H1 (cell line): ENCODE data around the gene C17orf114.

Experiments used
- CTCF ChIA-PET: fragments of 300-600 bp; sonication (Branson Sonifier 250); formaldehyde crosslinking; loops from one replicate; lab custom pipeline; 2021; ENCODE audit not compliant: partially characterized antibody; lab: Charles Lee
- POLR2A ChIA-PET: fragments of 300-600 bp; sonication (Branson Sonifier 250); formaldehyde crosslinking; loops from one replicate; lab custom pipeline; 2021; ENCODE audit warnings: inconsistent platforms; ENCODE audit not compliant: partially characterized antibody; lab: Charles Lee
- DNase-seq, 2 experiments: peaks; one replicate each; pipeline versions ENCODE4 v3.0.0 to v3.0.0-alpha.2; 2010 to 2022; ENCODE audit warnings: low spot score in 2 of 2, low read depth in 1 of 2, mixed read lengths in 1 of 2
- FAIRE-seq: peaks from 2 replicates; lab custom pipeline; 2011; peaks lifted over from hg19 to GRCh38; lab: Jason Lieb, UNC
- H2AFZ ChIP-seq: 2 replicates; pipeline ENCODE4 v1.8.1; 2012; ENCODE audit warnings: low read length, inconsistent platforms
- H2AK5ac ChIP-seq: 2 replicates; pipeline ENCODE4 v1.6.1; 2013; ENCODE audit warnings: low read depth, low read length
- H2BK120ac ChIP-seq: replicated peaks from 2 replicates; pipeline ENCODE3; 2013; ENCODE audit warnings: low read depth, low read length, inconsistent platforms
- H2BK12ac ChIP-seq: 2 replicates; pipeline ENCODE4 v1.6.1; 2013; ENCODE audit warnings: low read depth, low read length
- H2BK15ac ChIP-seq: 2 replicates; pipeline ENCODE4 v1.6.1; 2013; ENCODE audit warnings: low read length
- H2BK20ac ChIP-seq: 2 replicates; pipeline ENCODE4 v1.6.1; 2013; ENCODE audit warnings: low read length
- H2BK5ac ChIP-seq: 2 replicates; pipeline ENCODE4 v1.6.1; 2013; ENCODE audit warnings: low read depth, low read length
- H3K14ac ChIP-seq: 2 replicates; pipeline ENCODE4 v1.6.1; 2013; ENCODE audit warnings: inconsistent platforms; ENCODE audit not compliant: insufficient read length
- H3K18ac ChIP-seq: 2 replicates; pipeline ENCODE4 v1.6.1; 2013; ENCODE audit warnings: low read length; ENCODE audit errors: extremely low read depth
- H3K23ac ChIP-seq: 2 replicates; pipeline ENCODE4 v1.6.1; 2013; ENCODE audit warnings: inconsistent platforms; ENCODE audit not compliant: insufficient read length
- H3K23me2 ChIP-seq: 2 replicates; pipeline ENCODE4 v1.6.1; 2013; ENCODE audit warnings: low read depth, low read length
- H3K27ac ChIP-seq: 2 replicates; pipeline ENCODE4 v1.6.1; 2011; ENCODE audit warnings: low read depth, low read length, inconsistent platforms
- H3K27me3 ChIP-seq, 4 experiments: replicated peaks in 1 of 4; 1 replicate in 1 of 4; 2 replicates in 3 of 4; pipeline versions ENCODE4 v1.6.1 to v1.8.1; 2011 to 2013; ENCODE audit warnings: low read length in 3 of 4, mild to moderate bottlenecking in 3 of 4, inconsistent platforms in 2 of 4, mixed read lengths in 2 of 4, moderate library complexity in 1 of 4; ENCODE audit not compliant: control insufficient read depth in 3 of 4, insufficient read depth in 3 of 4; ENCODE audit errors: extremely low read depth in 1 of 4
- H3K36me3 ChIP-seq, 4 experiments: 2 replicates each; pipeline versions ENCODE4 v1.6.1 to v1.8.1; 2011 to 2013; ENCODE audit warnings: mild to moderate bottlenecking in 4 of 4, low read length in 3 of 4, moderate library complexity in 2 of 4, control low read depth in 1 of 4, inconsistent platforms in 1 of 4; ENCODE audit not compliant: insufficient read depth in 4 of 4, control insufficient read depth in 2 of 4
- H3K4ac ChIP-seq: replicated peaks from 2 replicates; pipeline ENCODE3; 2013; ENCODE audit warnings: low read length, low read depth, mixed read lengths, inconsistent platforms; ENCODE audit not compliant: insufficient read length
- H3K4me1 ChIP-seq, 4 experiments: replicated peaks in 1 of 4; 1 replicate in 1 of 4; 2 replicates in 3 of 4; pipeline versions ENCODE4 v1.6.1 to v1.8.1; 2011 to 2013; ENCODE audit warnings: low read length in 3 of 4, inconsistent platforms in 2 of 4, mixed read lengths in 1 of 4; ENCODE audit not compliant: insufficient read depth in 4 of 4, control insufficient read depth in 3 of 4
- H3K4me2 ChIP-seq, 2 experiments: 2 replicates each; pipeline versions ENCODE4 v1.6.1 to v1.8.1; 2011 to 2013; ENCODE audit warnings: low read depth in 2 of 2, low read length in 2 of 2, control low read depth in 1 of 2, inconsistent platforms in 1 of 2, mild to moderate bottlenecking in 1 of 2; ENCODE audit not compliant: insufficient read depth in 1 of 2
- H3K4me3 ChIP-seq, 4 experiments: fragments of 200-600, 300-600 bp in 1 of 4; sonication (generic), shearing (Covaris generic), sonication (Bioruptor Twin) in 1 of 4; 2 replicates each; pipeline versions ENCODE4 v1.5.1 to v1.8.1; 2011 to 2016; ENCODE audit warnings: low read length in 4 of 4, low read depth in 3 of 4, control low read depth in 2 of 4, inconsistent platforms in 2 of 4, mild to moderate bottlenecking in 2 of 4, mixed read lengths in 1 of 4, moderate library complexity in 1 of 4; ENCODE audit not compliant: insufficient read depth in 2 of 4; ENCODE audit errors: extremely low read depth in 1 of 4
- H3K56ac ChIP-seq: replicated peaks from 2 replicates; pipeline ENCODE3; 2013; ENCODE audit warnings: low read depth, mild to moderate bottlenecking, mixed read lengths, low read length, inconsistent platforms; ENCODE audit not compliant: insufficient read length
- H3K79me1 ChIP-seq: 2 replicates; pipeline ENCODE4 v1.6.1; 2013; ENCODE audit warnings: low read depth, low read length, control low read depth
- H3K79me2 ChIP-seq, 2 experiments: 2 replicates each; pipeline versions ENCODE4 v1.6.1 to v1.8.1; 2012 to 2013; ENCODE audit warnings: low read length in 2 of 2, mild to moderate bottlenecking in 2 of 2, inconsistent platforms in 1 of 2; ENCODE audit not compliant: insufficient read depth in 2 of 2, control insufficient read depth in 1 of 2
- H3K9ac ChIP-seq, 4 experiments: replicated peaks in 1 of 4; 1 replicate in 1 of 4; 2 replicates in 3 of 4; pipeline versions ENCODE4 v1.6.1 to v1.8.1; 2011 to 2013; ENCODE audit warnings: low read depth in 3 of 4, low read length in 3 of 4, control low read depth in 2 of 4, mild to moderate bottlenecking in 2 of 4, moderate library complexity in 2 of 4, inconsistent platforms in 1 of 4; ENCODE audit errors: extremely low read depth in 1 of 4
- H3K9me3 ChIP-seq, 2 experiments: 2 replicates each; pipeline versions ENCODE4 v1.6.1 to v1.8.1; 2012 to 2013; ENCODE audit warnings: mild to moderate bottlenecking in 2 of 2, moderate library complexity in 2 of 2, control low read depth in 1 of 2, inconsistent platforms in 1 of 2, low read depth in 1 of 2, low read length in 1 of 2, mixed read lengths in 1 of 2; ENCODE audit not compliant: insufficient read depth in 2 of 2
- H4K20me1 ChIP-seq, 2 experiments: replicated peaks in 1 of 2; 2 replicates each; pipeline versions ENCODE3 to v1.8.1; 2011 to 2013; ENCODE audit warnings: inconsistent platforms in 2 of 2, low read length in 2 of 2, mild to moderate bottlenecking in 1 of 2; ENCODE audit not compliant: insufficient read depth in 2 of 2, control insufficient read depth in 1 of 2
- H4K5ac ChIP-seq: 2 replicates; pipeline ENCODE4 v1.6.1; 2013; ENCODE audit warnings: low read length, low read depth, mixed read lengths, inconsistent platforms; ENCODE audit not compliant: insufficient read length
- H4K8ac ChIP-seq: 2 replicates; pipeline ENCODE4 v1.8.0; 2013; ENCODE audit warnings: mild to moderate bottlenecking, moderate library complexity, low read length, inconsistent platforms; ENCODE audit not compliant: insufficient read depth; ENCODE audit errors: extremely low read depth
- H4K91ac ChIP-seq: replicated peaks from 2 replicates; pipeline ENCODE3; 2013; ENCODE audit warnings: low read length, mixed read lengths, inconsistent platforms; ENCODE audit not compliant: insufficient read length
- CTBP2 ChIP-seq: IDR thresholded peaks from 2 replicates; pipeline ENCODE4 v1.7.0; 2011; ENCODE audit warnings: borderline replicate concordance, mild to moderate bottlenecking, moderate library complexity, mixed read lengths, low read length; ENCODE audit not compliant: insufficient read depth, insufficient read length
- HDAC2 ChIP-seq, 2 experiments: fragments of 300-600 bp in 1 of 2; sonication (generic) in 1 of 2; IDR thresholded peaks; 2 replicates each; pipeline ENCODE4 v1.6.1; 2011 to 2012; ENCODE audit warnings: low read depth in 2 of 2, low read length in 2 of 2, mild to moderate bottlenecking in 2 of 2, moderate library complexity in 2 of 2, borderline replicate concordance in 1 of 2, inconsistent platforms in 1 of 2
- JUND ChIP-seq: IDR thresholded peaks from 2 replicates; pipeline ENCODE4 v1.6.1; 2011; ENCODE audit warnings: mild to moderate bottlenecking, improper control_type of control experiment, low read length
- SIRT6 ChIP-seq: IDR thresholded peaks from one replicate; pipeline ENCODE4 v1.7.1; 2012; ENCODE audit warnings: low read length, inconsistent platforms
- SP4 ChIP-seq: IDR thresholded peaks from 2 replicates; pipeline ENCODE4 v1.6.1; 2012; ENCODE audit warnings: low read length, inconsistent platforms
- WGBS, 2 experiments: shearing (Covaris generic) in 1 of 2; methylation state at CpG; one replicate each; pipeline versions ENCODE4 v1.1.6 to v1.1.7; 2013 to 2015; ENCODE audit warnings: low lambda C conversion rate in 2 of 2, mixed read lengths in 2 of 2, inconsistent platforms in 1 of 2, low coverage in 1 of 2, missing lambda C conversion rate in 1 of 2; ENCODE audit not compliant: insufficient replicate concordance in 2 of 2, insufficient coverage in 1 of 2, insufficient read length in 1 of 2; ENCODE audit errors: extremely low coverage in 1 of 2, missing lambda C conversion rate in 1 of 2; 5-methylcytosine and 5-hydroxymethylcytosine counted together

The C17orf114 gene

DNA sequence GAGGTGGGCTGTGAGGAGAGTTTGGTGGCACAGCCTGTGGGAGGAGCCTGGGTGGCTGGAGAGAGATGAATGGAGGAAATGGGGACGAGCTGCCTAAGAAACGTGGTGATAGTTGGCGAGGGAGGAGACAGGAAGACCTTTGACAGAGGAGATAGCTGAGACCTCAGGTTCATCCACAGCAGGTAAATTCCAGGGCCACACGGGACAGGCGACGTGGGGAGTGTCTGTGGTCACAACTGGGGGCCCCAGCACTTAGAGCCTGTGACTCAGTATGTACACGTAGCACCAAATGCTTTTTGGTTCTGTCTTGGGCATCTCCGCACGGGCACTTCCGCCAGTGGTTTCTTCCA is 38.7 kb upstream of the C17orf114 start:
- CTCF ChIA-PET, result interaction anchor here (1.2 kb wide), 1 partner anchor 40 kb away, joined by 4 read pairs; no protein-coding TSS in a partner anchor
- peaks cover 0 to 73% of the 10 kb centered on the region in 2 experiments; a peak in 3 of 4 replicates for H3K79me2 ChIP-seq

More for the DNA sequence above, 38.7 kb upstream of the C17orf114 start:
- Histone ChIP-seq H3K18ac (no peak overlapping the region), H2AK5ac (no peak overlapping the region), H3K27ac (no peak overlapping the region), H2AFZ (no peak overlapping the region), H4K20me1 (peaks cover 0 to 6% of the 10 kb centered on the region in 2 experiments), H3K56ac (no peak overlapping the region), H4K91ac (no peak overlapping the region), H2BK5ac (no peak overlapping the region), H2BK120ac (no peak overlapping the region), H3K23ac (no peak overlapping the region), H3K4me2 (no peak overlapping the region), H3K14ac (no peak overlapping the region), H3K27me3 (no peaks in the 10 kb centered on the region), H2BK15ac (no peak overlapping the region), H4K5ac (no peak overlapping the region), H2BK20ac (no peak overlapping the region), H3K23me2 (no peaks in the 10 kb centered on the region), H3K4me1 (peaks cover 0 to 4% (median 1%) of the 10 kb centered on the region in 4 experiments; a peak in 1 of 7 replicates), H2BK12ac (no peak overlapping the region), H3K9me3 (no peaks in the 10 kb centered on the region), H3K4ac (no peak overlapping the region), H3K79me1 (peaks cover 12% of the 10 kb centered on the region), H3K9ac (no peak overlapping the region), H3K4me3 (no peak overlapping the region), H3K36me3 (peaks cover 0 to 7% (median under 1%) of the 10 kb centered on the region in 4 experiments; a peak in 1 of 8 replicates), H4K8ac (peak overlapping the region; percentile 19; the same call in 1 of the 2 replicates)
- POLR2A ChIA-PET, result interaction anchor here (0.6 to 1.1 kb wide), 4 partner anchors 9 to 23 kb away, joined by 3 read pairs; no protein-coding TSS in a partner anchor
- TF ChIP-seq CTBP2 (no peak), SIRT6 (no peak), HDAC2 (IDR thresholded peaks at IDR 0.05; ENCODE audit: borderline replicate concordance in 1 of 2, low read depth in 2 of 2, low read length in 2 of 2) (no peak), JUND (no peak), SP4 (no peak)
- DNase-seq (no peak), FAIRE-seq (no peak)
- 84% methylated on average over 9 of the region's 10 CpGs; no CpG with 5 or more reads in 1 of the 2 experiments for WGBS, 2 experiments
